ENCODE measurements around the gene SIRT3. TPM values are rescaled to one million over a fixed set of nuclear protein-coding genes. Genes with fewer than 3 reads are reported as not detected.
A peak's percentile ranks its signal among the peaks of the same experiment; 100 is the strongest.
"Not testable (repeated sequence)": the region's sequence is repeated elsewhere in the genome, so short reads cannot be mapped to it uniquely, and the experiment has no call there.

The SIRT3 gene
- total RNA-seq, 2 donors from 2014 or later, result 22.1 to 22.6 TPM

DNA sequence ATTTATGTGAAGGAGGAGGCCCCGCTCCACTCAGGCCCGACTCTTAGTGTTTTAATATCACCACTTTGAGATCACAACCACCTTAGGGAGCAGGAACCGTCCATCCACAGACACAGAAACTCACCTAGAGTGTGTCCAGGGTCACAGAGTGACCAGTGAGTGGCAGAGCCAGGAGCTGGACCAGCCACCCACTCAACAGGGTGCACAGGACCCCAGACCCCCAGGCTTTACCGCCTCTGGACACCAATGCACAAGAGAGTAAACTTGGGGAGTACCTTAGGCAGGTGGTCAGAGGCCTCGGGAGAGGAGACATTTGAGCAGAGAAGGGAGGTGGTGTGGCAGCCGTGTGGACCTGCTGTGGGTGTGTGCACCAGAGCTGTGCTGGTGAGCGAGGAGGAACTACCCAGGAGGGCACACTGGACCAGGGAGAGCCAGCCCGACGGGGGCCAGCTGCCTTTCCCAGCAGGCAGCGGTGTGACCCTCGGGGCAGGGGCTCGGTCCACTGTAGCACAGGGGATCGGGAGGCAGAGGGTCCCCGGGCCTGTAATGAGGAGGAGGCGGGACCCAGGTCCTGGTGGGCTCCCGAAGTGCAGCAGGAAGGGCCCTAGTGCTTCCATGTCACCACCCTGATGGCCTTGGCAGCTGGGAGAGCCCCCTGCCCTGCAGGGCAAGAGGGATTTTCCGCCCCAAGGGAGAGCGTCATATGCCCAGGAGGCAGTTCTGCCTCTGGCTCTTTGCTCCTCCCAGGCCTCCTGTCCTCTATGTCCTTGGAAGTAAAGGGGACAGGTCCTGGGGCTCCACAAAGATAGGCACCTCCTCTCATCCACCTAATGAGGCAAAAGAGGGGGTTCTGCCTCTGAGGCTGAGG is 34.5 kb upstream of the SIRT3 start:
- no peak for DNase-seq
- H3K9me3 ChIP-seq, result no peaks in the 10 kb centered on the region
- no peak for TF ChIP-seq POLR2A (IDR thresholded peaks at IDR 0.05)
- TF ChIP-seq CTCF (IDR thresholded peaks at IDR 0.05), result no peak
- H3K4me1 ChIP-seq, result no peaks in the 10 kb centered on the region
- H3K36me3 ChIP-seq (replicated peaks in 1 of 2; ENCODE audit: insufficient read depth in 1 of 2, low read depth in 2 of 2), result no peaks in the 10 kb centered on the region
- no peak overlapping the region for H3K27ac ChIP-seq
- no peak for ATAC-seq
- intact Hi-C loops (cut with DNase I), result no loop called here
- no peak overlapping the region for H3K4me3 ChIP-seq
- 71 to 81% methylated on average over 11 to 18 of the region's 18 CpGs for WGBS, 2 donors
- H3K27me3 ChIP-seq, result no peaks in the 10 kb centered on the region

DNA sequence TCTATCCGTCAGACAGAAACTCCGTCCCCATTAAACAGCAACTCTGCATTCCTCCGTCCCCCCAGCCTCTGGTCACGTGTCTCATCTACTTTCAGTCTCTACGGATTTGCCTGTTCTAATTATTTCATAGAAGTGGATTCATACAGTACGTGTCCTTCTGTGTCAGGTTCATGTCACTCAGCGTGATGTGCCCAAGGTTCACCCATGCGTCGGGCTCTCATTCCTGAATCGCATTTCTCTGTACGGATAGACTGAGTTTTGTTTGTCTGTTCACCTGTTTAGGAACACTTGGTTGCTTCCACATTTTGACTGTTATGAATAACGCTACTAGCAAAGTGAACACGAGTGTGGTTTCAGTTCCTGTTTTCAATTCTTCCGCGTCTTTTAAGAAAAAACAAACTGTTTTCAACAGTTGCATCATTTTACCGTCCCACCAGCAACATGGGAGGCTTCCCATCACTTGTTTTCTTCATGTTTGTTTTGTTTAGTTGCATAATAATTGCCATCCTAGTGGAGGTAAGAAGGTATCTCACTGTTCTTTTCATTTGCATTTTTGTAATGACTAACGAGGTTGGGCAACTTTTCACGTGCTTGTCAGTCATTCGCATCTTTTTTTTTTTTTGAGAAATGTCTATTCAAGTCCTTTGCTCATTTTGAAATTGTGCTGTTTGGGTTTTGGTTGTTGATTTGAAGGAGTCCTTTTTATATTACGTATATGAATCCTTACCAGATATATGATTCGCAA is 33.2 kb upstream of the SIRT3 start:
- Histone ChIP-seq H3K27me3 (no peaks in the 10 kb centered on the region), H3K4me3 (no peak overlapping the region), H3K27ac (peak overlapping the region in 2 of 4 donors; percentile 43 to 70), H3K4me1 (no peaks in the 10 kb centered on the region), H3K9me3 (no peaks in the 10 kb centered on the region), H3K36me3 (replicated peaks in 1 of 2; ENCODE audit: insufficient read depth in 1 of 2, low read depth in 2 of 2) (no peaks in the 10 kb centered on the region)
- ATAC-seq, result peak; percentile 41
- peak in 2 of 7 experiments; percentile 5 to 9 for TF ChIP-seq CTCF (IDR thresholded peaks at IDR 0.05)
- peak in 1 of 3 donors; percentile 13 for TF ChIP-seq POLR2A (IDR thresholded peaks at IDR 0.05)
- 46 to 59% methylated on average over 21 of the region's 21 CpGs for WGBS, 2 donors
- DNase-seq, result peak in 1 of 4 donors; percentile 44
- intact Hi-C loops (cut with DNase I), result no loop called here

- ATAC-seq, result peak; percentile 71
- H3K9me3 ChIP-seq; H3K27me3 ChIP-seq; H3K4me3 ChIP-seq; H3K36me3 ChIP-seq (replicated peaks in 1 of 2; ENCODE audit: insufficient read depth in 1 of 2, low read depth in 2 of 2); intact Hi-C loops (cut with DNase I); H3K4me1 ChIP-seq: not testable (repeated sequence)
- H3K27ac ChIP-seq, result peak overlapping the region in 2 of 4 donors; percentile 43 to 70
- DNase-seq, result peak in 3 of 4 donors; percentile 41 to 71 (median 52)
- 38 to 50% methylated on average over 16 of the region's 16 CpGs for WGBS, 2 donors
Observed at GRCh38 chr11:268716-269145, 32.6 kb upstream of the SIRT3 start.

- ATAC-seq (no peak), DNase-seq (peak in 1 of 4 donors; percentile 36)
- no peaks in the 10 kb centered on the region for H3K9me3 ChIP-seq
- no peaks in the 10 kb centered on the region for H3K36me3 ChIP-seq (replicated peaks in 1 of 2; ENCODE audit: insufficient read depth in 1 of 2, low read depth in 2 of 2)
- intact Hi-C loops (cut with DNase I), result no loop called here
- no peak overlapping the region for H3K4me3 ChIP-seq
- TF ChIP-seq POLR2A (IDR thresholded peaks at IDR 0.05) (peak in 1 of 3 donors; percentile 48), CTCF (IDR thresholded peaks at IDR 0.05) (no peak)
- no peaks in the 10 kb centered on the region for H3K27me3 ChIP-seq
- WGBS, 2 donors, result 48 to 63% methylated on average over 15 to 17 of the region's 18 CpGs
- H3K27ac ChIP-seq, result peak overlapping the region in 2 of 4 donors; percentile 54 to 70
- H3K4me1 ChIP-seq, result no peaks in the 10 kb centered on the region
Observed at GRCh38 chr11:267491-267994, 31.4 kb upstream of the SIRT3 start.

Measured in body of pancreas (tissue), 4 donors.